Stimulated activated CD4-positive, alpha-beta T cell treated with anti-CD3 and anti-CD28 coated beads, Interleukin-1b, Interleukin-23, amount 100 ng/mL, for 1 hour (primary cell): Measurements from ENCODE around the gene NEIL1.
"Not testable (repeated sequence)": the region's sequence is repeated elsewhere in the genome, so short reads cannot be mapped to it uniquely, and the experiment has no call there.

ENCODE experiments used
- DNase-seq, 2 donors: peaks; one replicate each; pipeline ENCODE4 v3.0.0-alpha.2; 2020; ENCODE audit warnings: low read depth in 2 of 2

The NEIL1 gene

GRCh38 chr15:75346796-75347221 is at the start of gene NEIL1:
NEIL1 (plus strand) TSS chr15:75347039; CDS start chr15:75348906, 1,867 bp downstream.
- no peak for DNase-seq

- DNase-seq = not testable (repeated sequence)
These were observed 48.1 kb upstream of the NEIL1 start for GRCh38 chr15:75298541-75299310.

GRCh38 chr15:75299311-75299688 is 47.5 kb upstream of the NEIL1 start:
- DNase-seq = peak; percentile 28 to 37

GRCh38 chr15:75300026-75300425 is 46.8 kb upstream of the NEIL1 start:
- not testable (repeated sequence) for DNase-seq

- DNase-seq = no peak
These were observed 44.5 kb upstream of the NEIL1 start for GRCh38 chr15:75302318-75302717.

- DNase-seq = not testable (repeated sequence)
These were observed 44.1 kb upstream of the NEIL1 start for GRCh38 chr15:75302753-75303152.

GRCh38 chr15:75306188-75306587 is 40.7 kb upstream of the NEIL1 start:
- DNase-seq = no peak

- no peak for DNase-seq
These were observed 39.0 kb upstream of the NEIL1 start for GRCh38 chr15:75307778-75308390.

GRCh38 chr15:75309711-75310110 is 37.1 kb upstream of the NEIL1 start:
- DNase-seq = no peak

GRCh38 chr15:75312548-75312947 is 34.3 kb upstream of the NEIL1 start:
- not testable (repeated sequence) for DNase-seq

GRCh38 chr15:75313116-75313845 is 33.6 kb upstream of the NEIL1 start:
- no peak for DNase-seq

GRCh38 chr15:75314552-75315290 is 32.1 kb upstream of the NEIL1 start:
- DNase-seq = no peak

- DNase-seq = not testable (repeated sequence)
These were observed 27.5 kb upstream of the NEIL1 start for GRCh38 chr15:75319231-75319897.

- DNase-seq = no peak
These were observed 25.1 kb upstream of the NEIL1 start for GRCh38 chr15:75321711-75322110.

- no peak for DNase-seq
These were observed 20.9 kb upstream of the NEIL1 start for GRCh38 chr15:75325922-75326321.

GRCh38 chr15:75327005-75327404 is 19.8 kb upstream of the NEIL1 start:
- no peak for DNase-seq

- DNase-seq = no peak
These were observed 19.3 kb upstream of the NEIL1 start for GRCh38 chr15:75327491-75327890.

- no peak for DNase-seq
These were observed 18.1 kb upstream of the NEIL1 start for GRCh38 chr15:75328493-75329314.

GRCh38 chr15:75329571-75329970 is 17.3 kb upstream of the NEIL1 start:
- DNase-seq = no peak

GRCh38 chr15:75332093-75332492 is 14.7 kb upstream of the NEIL1 start:
- DNase-seq = not testable (repeated sequence)
